GM23338 (cell line): Measurements from ENCODE around the gene TMEM255B. TPM values are rescaled to one million over a fixed set of nuclear protein-coding genes. Genes with fewer than 3 reads are reported as not detected.

Experiments
- ATAC-seq: fragments of 200-7000 bp; cut with Tn5 transposase; 3 replicates; pipeline ENCODE4 v1.9.1; 2020
- DNase-seq: peaks from one replicate; pipeline ENCODE4 v3.0.0-alpha.2; 2015; ENCODE audit warnings: low spot score
- H2AFZ ChIP-seq: fragments of 200-600 bp; sonication (generic); 2 replicates; pipeline ENCODE4 v1.8.0; 2016; ENCODE audit warnings: antibody characterized with exemption, mild to moderate bottlenecking, moderate library complexity
- H3F3A ChIP-seq: fragments of 200-600 bp; sonication (generic); replicated peaks from 2 replicates; pipeline ENCODE4 v1.8.0; 2017; ENCODE audit warnings: antibody characterized with exemption, mixed run types, low read depth
- H3K27ac ChIP-seq: fragments of 200-600 bp; sonication (generic); 2 replicates; pipeline ENCODE4 v1.6.1; 2016; ENCODE audit warnings: low read depth
- H3K27me3 ChIP-seq: fragments of 200-600 bp; sonication (generic); 2 replicates; pipeline ENCODE4 v1.8.0; 2016; ENCODE audit warnings: mild to moderate bottlenecking, mixed run types, moderate library complexity; ENCODE audit not compliant: insufficient read depth
- H3K36me3 ChIP-seq: fragments of 200-600 bp; sonication (generic); 2 replicates; pipeline ENCODE4 v1.8.0; 2016; ENCODE audit warnings: mild to moderate bottlenecking; ENCODE audit not compliant: insufficient read depth
- H3K4me1 ChIP-seq: fragments of 200-600 bp; sonication (generic); 2 replicates; pipeline ENCODE4 v1.8.0; 2016; ENCODE audit warnings: mild to moderate bottlenecking, moderate library complexity; ENCODE audit not compliant: insufficient read depth
- H3K4me2 ChIP-seq: fragments of 200-600 bp; sonication (generic); 2 replicates; pipeline ENCODE4 v1.7.1; 2017; ENCODE audit warnings: mixed run types
- H3K4me3 ChIP-seq: fragments of 200-600 bp; sonication (generic); 2 replicates; pipeline ENCODE4 v1.6.1; 2016; ENCODE audit warnings: mixed run types
- H3K79me2 ChIP-seq: fragments of 200-600 bp; sonication (generic); replicated peaks from 2 replicates; pipeline ENCODE4 v1.8.0; 2017; ENCODE audit warnings: mild to moderate bottlenecking; ENCODE audit not compliant: insufficient read depth
- H3K9me2 ChIP-seq: fragments of 200-600 bp; sonication (generic); 2 replicates; pipeline ENCODE4 v1.8.0; 2017; ENCODE audit not compliant: insufficient read depth
- H4K20me1 ChIP-seq: fragments of 200-600 bp; sonication (generic); replicated peaks from 2 replicates; pipeline ENCODE4 v1.8.0; 2017; ENCODE audit warnings: mild to moderate bottlenecking; ENCODE audit not compliant: insufficient read depth
- H3K27ac Mint-ChIP-seq: 2 replicates; pipeline ENCODE4 v1.8.0; 2020; ENCODE audit warnings: inconsistent platforms, mild to moderate bottlenecking, moderate library complexity, mixed read lengths
- H3K27me3 Mint-ChIP-seq: 3 replicates; pipeline ENCODE4 v1.8.0; 2022; ENCODE audit warnings: low read depth, mild to moderate bottlenecking, moderate library complexity, mixed read lengths, inconsistent platforms; ENCODE audit not compliant: insufficient read depth, poor library complexity
- H3K36me3 Mint-ChIP-seq: 3 replicates; pipeline ENCODE4 v1.8.0; 2021; ENCODE audit warnings: low read depth, mild to moderate bottlenecking, inconsistent platforms, moderate library complexity, mixed read lengths
- H3K4me1 Mint-ChIP-seq: 3 replicates; pipeline ENCODE4 v1.8.0; 2020; ENCODE audit warnings: mild to moderate bottlenecking, inconsistent platforms, mixed read lengths
- H3K4me3 Mint-ChIP-seq: 3 replicates; pipeline ENCODE4 v1.8.0; 2021; ENCODE audit warnings: moderate library complexity, mild to moderate bottlenecking, inconsistent platforms, mixed read lengths
- H3K9me3 Mint-ChIP-seq: 3 replicates; pipeline ENCODE4 v1.8.0; 2020; ENCODE audit warnings: moderate library complexity, mild to moderate bottlenecking, inconsistent platforms, mixed read lengths
- CREB1 ChIP-seq: fragments of 250-450 bp; sonication (Bioruptor Pico); IDR thresholded peaks from 2 replicates; pipeline ENCODE4 v1.5.0; 2020; ENCODE audit warnings: low read depth, mild to moderate bottlenecking, moderate library complexity
- REST ChIP-seq: IDR thresholded peaks from one replicate; pipeline ENCODE4 v1.6.1; 2018; ENCODE audit warnings: antibody characterized with exemption; ENCODE audit not compliant: unreplicated experiment
- ZNF114 ChIP-seq: fragments of 250-450 bp; sonication (Bioruptor Pico); IDR thresholded peaks from 2 replicates; pipeline ENCODE4 v1.5.0; 2020; ENCODE audit warnings: mild to moderate bottlenecking, moderate library complexity
- polyA plus RNA-seq: library from polyadenylated mRNA; unstranded; fragments of >200 nt; fragmentation: Nextera tagmentation; extraction: Ambion mirVana; gene quantifications from 2 replicates; pipeline ENCODE4 v1.2.1, GENCODE V29; 2016
- total RNA-seq: library from RNA; depleted of rRNA; stranded (reverse); fragments of >200 nt; shearing (Covaris generic); gene quantifications from 2 replicates; pipeline ENCODE4 v1.2.3, GENCODE V29; 2014
- TF ChIP-seq, protein P1 (sequence below), 2 experiments: fragments of 200-600 bp in 1 of 2; sonication (generic) in 1 of 2; conservative IDR thresholded peaks; 2 replicates each; pipeline versions ENCODE4 v1.5.1 to v1.6.1; 2016 to 2017; ENCODE audit warnings: antibody characterized with exemption in 2 of 2, low read depth in 2 of 2, mild to moderate bottlenecking in 2 of 2, moderate library complexity in 1 of 2
- TF ChIP-seq, protein P2 (sequence below): fragments of 250-450 bp; sonication (Bioruptor Pico); IDR thresholded peaks from 2 replicates; pipeline ENCODE4 v1.5.0; 2020; ENCODE audit warnings: mild to moderate bottlenecking, moderate library complexity

Gene TMEM255B
- total and polyA plus RNA-seq, 2 experiments from 2014 or later = 0.69 to 4.4 TPM

DNA sequence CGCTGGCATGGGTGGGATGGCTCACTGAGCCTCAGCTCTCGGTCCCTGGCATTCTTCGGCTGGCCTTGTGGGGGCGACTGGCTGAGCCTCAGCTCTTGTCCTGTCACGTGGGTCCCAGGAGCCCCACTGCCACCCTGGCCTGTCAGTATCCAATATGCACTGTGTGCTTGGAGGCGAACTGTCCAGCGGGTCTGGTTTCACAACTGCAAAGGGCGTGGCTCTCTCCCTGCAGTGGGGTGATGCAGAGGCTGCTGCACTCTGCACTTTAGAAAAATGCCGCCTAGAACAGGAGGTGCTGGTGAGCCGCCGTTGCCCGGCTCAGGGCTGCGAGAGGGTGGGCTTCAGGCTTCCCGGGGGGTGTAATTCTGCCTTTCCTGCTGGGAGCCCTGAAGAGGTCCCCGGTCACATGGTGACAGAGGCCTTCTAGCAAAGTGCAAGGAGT is 17.0 kb upstream of the TMEM255B start:
- Mint-ChIP-seq H3K4me1 (peaks cover 20% of the 10 kb centered on the region), H3K9me3 (peaks cover 3% of the 10 kb centered on the region; the same call in 1 of the 3 replicates), H3K4me3 (no peak overlapping the region), H3K36me3 (no peaks in the 10 kb centered on the region; the same call in 2 of the 3 replicates), H3K27me3 (peaks cover 13% of the 10 kb centered on the region), H3K27ac (no peak overlapping the region)
- Histone ChIP-seq H3K9me2 (no peaks in the 10 kb centered on the region), H3F3A (peaks cover 11% of the 10 kb centered on the region; the same call in 1 of the 2 replicates), H3K27me3 (no peaks in the 10 kb centered on the region), H4K20me1 (no peaks in the 10 kb centered on the region), H3K4me3 (no peak overlapping the region), H3K79me2 (no peaks in the 10 kb centered on the region), H3K27ac (no peak overlapping the region), H3K4me1 (no peaks in the 10 kb centered on the region), H2AFZ (peak overlapping the region; percentile 66), H3K36me3 (no peaks in the 10 kb centered on the region), H3K4me2 (no peak overlapping the region)
- peak; percentile 62 for DNase-seq
- TF ChIP-seq, protein P1, sequence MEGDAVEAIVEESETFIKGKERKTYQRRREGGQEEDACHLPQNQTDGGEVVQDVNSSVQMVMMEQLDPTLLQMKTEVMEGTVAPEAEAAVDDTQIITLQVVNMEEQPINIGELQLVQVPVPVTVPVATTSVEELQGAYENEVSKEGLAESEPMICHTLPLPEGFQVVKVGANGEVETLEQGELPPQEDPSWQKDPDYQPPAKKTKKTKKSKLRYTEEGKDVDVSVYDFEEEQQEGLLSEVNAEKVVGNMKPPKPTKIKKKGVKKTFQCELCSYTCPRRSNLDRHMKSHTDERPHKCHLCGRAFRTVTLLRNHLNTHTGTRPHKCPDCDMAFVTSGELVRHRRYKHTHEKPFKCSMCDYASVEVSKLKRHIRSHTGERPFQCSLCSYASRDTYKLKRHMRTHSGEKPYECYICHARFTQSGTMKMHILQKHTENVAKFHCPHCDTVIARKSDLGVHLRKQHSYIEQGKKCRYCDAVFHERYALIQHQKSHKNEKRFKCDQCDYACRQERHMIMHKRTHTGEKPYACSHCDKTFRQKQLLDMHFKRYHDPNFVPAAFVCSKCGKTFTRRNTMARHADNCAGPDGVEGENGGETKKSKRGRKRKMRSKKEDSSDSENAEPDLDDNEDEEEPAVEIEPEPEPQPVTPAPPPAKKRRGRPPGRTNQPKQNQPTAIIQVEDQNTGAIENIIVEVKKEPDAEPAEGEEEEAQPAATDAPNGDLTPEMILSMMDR (conservative IDR thresholded peaks at IDR 0.05; ENCODE audit: low read depth in 2 of 2) = peak; percentile 47 to 62
- no peak for TF ChIP-seq REST
- peak; percentile 82 for ATAC-seq

- Histone ChIP-seq H3K4me3 (no peak overlapping the region), H3K4me1 (no peaks in the 10 kb centered on the region), H3K36me3 (no peaks in the 10 kb centered on the region), H2AFZ (peak overlapping the region; percentile 66; the same call in 1 of the 2 replicates), H3K79me2 (no peaks in the 10 kb centered on the region), H3F3A (peaks cover 11% of the 10 kb centered on the region; the same call in 1 of the 2 replicates), H3K27me3 (no peaks in the 10 kb centered on the region), H3K4me2 (no peak overlapping the region), H4K20me1 (no peaks in the 10 kb centered on the region), H3K27ac (no peak overlapping the region), H3K9me2 (no peaks in the 10 kb centered on the region)
- H3K4me1 Mint-ChIP-seq = peaks cover 20% of the 10 kb centered on the region
- DNase-seq (no peak), ATAC-seq (no peak)
- no peak overlapping the region for H3K4me3 Mint-ChIP-seq
- H3K36me3 Mint-ChIP-seq = no peaks in the 10 kb centered on the region; the same call in 2 of the 3 replicates
- no peak overlapping the region for H3K27ac Mint-ChIP-seq
- peaks cover 3% of the 10 kb centered on the region; the same call in 1 of the 3 replicates for H3K9me3 Mint-ChIP-seq
- peaks cover 13% of the 10 kb centered on the region for H3K27me3 Mint-ChIP-seq
- TF ChIP-seq CREB1 (CRISPR knock-in tag) (no peak), ZNF114 (CRISPR knock-in tag) (no peak)
- TF ChIP-seq, protein P2, sequence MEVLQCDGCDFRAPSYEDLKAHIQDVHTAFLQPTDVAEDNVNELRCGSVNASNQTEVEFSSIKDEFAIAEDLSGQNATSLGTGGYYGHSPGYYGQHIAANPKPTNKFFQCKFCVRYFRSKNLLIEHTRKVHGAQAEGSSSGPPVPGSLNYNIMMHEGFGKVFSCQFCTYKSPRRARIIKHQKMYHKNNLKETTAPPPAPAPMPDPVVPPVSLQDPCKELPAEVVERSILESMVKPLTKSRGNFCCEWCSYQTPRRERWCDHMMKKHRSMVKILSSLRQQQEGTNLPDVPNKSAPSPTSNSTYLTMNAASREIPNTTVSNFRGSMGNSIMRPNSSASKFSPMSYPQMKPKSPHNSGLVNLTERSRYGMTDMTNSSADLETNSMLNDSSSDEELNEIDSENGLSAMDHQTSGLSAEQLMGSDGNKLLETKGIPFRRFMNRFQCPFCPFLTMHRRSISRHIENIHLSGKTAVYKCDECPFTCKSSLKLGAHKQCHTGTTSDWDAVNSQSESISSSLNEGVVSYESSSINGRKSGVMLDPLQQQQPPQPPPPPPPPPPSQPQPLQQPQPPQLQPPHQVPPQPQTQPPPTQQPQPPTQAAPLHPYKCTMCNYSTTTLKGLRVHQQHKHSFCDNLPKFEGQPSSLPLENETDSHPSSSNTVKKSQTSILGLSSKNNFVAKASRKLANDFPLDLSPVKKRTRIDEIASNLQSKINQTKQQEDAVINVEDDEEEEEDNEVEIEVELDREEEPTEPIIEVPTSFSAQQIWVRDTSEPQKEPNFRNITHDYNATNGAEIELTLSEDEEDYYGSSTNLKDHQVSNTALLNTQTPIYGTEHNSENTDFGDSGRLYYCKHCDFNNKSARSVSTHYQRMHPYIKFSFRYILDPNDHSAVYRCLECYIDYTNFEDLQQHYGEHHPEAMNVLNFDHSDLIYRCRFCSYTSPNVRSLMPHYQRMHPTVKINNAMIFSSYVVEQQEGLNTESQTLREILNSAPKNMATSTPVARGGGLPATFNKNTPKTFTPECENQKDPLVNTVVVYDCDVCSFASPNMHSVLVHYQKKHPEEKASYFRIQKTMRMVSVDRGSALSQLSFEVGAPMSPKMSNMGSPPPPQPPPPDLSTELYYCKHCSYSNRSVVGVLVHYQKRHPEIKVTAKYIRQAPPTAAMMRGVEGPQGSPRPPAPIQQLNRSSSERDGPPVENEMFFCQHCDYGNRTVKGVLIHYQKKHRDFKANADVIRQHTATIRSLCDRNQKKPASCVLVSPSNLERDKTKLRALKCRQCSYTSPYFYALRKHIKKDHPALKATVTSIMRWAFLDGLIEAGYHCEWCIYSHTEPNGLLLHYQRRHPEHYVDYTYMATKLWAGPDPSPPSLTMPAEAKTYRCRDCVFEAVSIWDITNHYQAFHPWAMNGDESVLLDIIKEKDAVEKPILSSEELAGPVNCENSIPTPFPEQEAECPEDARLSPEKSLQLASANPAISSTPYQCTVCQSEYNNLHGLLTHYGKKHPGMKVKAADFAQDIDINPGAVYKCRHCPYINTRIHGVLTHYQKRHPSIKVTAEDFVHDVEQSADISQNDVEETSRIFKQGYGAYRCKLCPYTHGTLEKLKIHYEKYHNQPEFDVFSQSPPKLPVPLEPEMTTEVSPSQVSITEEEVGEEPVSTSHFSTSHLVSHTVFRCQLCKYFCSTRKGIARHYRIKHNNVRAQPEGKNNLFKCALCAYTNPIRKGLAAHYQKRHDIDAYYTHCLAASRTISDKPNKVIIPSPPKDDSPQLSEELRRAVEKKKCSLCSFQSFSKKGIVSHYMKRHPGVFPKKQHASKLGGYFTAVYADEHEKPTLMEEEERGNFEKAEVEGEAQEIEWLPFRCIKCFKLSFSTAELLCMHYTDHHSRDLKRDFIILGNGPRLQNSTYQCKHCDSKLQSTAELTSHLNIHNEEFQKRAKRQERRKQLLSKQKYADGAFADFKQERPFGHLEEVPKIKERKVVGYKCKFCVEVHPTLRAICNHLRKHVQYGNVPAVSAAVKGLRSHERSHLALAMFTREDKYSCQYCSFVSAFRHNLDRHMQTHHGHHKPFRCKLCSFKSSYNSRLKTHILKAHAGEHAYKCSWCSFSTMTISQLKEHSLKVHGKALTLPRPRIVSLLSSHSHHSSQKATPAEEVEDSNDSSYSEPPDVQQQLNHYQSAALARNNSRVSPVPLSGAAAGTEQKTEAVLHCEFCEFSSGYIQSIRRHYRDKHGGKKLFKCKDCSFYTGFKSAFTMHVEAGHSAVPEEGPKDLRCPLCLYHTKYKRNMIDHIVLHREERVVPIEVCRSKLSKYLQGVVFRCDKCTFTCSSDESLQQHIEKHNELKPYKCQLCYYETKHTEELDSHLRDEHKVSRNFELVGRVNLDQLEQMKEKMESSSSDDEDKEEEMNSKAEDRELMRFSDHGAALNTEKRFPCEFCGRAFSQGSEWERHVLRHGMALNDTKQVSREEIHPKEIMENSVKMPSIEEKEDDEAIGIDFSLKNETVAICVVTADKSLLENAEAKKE (CRISPR knock-in tag) = no peak
Observed at GRCh38 chr13:113742445-113743120, 16.4 kb upstream of the TMEM255B start.
